ENCODE results near the gene SNTG2. TPM values are rescaled to one million over a fixed set of nuclear protein-coding genes. Genes with fewer than 3 reads are reported as not detected.
"Not testable (repeated sequence)": the region's sequence is repeated elsewhere in the genome, so short reads cannot be mapped to it uniquely, and the experiment has no call there.

Gene SNTG2
- total RNA-seq, 1 donor from 2014 or later, result 1.9 TPM

DNA sequence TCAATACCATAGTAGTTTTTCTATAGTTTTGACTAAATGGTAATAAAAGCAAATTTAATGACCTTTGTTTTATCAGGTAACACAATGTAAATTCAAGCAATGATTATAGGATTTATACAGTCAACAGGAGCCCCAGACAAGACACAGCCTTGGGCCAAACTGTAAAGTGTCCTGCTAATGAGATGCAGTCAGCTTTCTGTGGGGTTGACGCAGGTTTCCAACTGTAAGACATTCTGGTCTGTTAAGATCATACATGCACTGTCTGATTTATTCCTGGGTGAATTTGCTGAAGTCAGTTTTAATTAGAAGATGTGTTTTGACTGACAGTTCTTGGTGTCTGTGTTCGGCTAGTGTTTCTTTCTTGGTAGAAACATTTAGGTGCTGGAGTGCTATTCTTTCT lies 180.3 kb downstream of the SNTG2 start:
- FAIRE-seq, result no peak
- no peak overlapping the region for H3K27ac Mint-ChIP-seq (ENCODE audit: unreplicated experiment)

DNA sequence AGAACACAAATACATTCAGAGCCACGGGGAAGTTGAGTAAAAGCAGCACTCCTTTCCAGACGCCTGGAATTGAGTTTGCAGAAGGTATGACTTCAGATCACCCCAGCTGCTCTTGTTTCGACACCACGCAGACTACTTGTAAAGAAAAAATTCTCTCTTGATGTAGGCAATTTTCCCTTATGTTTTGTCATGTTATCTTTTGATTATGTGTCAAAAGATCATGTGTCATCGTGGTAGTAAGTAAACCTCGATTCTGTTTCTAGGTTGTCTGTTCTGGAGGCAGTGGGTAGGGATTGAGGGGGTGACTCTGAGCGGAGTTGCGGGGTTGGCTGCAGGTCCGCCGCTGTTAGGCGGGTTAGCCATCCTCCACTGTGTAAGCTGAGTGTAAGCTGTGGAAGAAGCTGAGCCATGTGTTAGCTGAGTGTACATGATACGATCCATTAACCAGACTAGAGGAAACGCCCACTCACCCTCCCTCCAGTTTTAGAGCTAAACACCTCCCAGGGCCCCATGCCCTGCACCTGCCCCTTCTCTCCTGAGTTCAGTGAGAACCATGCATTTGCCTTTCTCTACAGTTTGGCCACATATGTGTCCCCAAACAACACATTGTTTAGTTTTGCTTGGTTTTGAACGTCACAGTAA lies 181.8 kb downstream of the SNTG2 start:
- Histone ChIP-seq H2AFZ (ENCODE audit: low read depth, low read length) (no peak overlapping the region), H3K4me1 (ENCODE audit: insufficient read depth, low read length) (no peaks in the 10 kb centered on the region), H3K27ac (ENCODE audit: low read depth, low read length) (no peak overlapping the region), H3K36me3 (ENCODE audit: insufficient read depth, low read length) (no peaks in the 10 kb centered on the region), H3K4me2 (ENCODE audit: low read length) (no peak overlapping the region), H3K27me3 (ENCODE audit: insufficient read depth, low read length) (no peaks in the 10 kb centered on the region), H3K4me3 (ENCODE audit: insufficient read depth, low read depth, low read length) (no peak overlapping the region), H3K79me2 (ENCODE audit: insufficient read depth, low read length) (no peaks in the 10 kb centered on the region), H3K9ac (ENCODE audit: low read length) (no peak overlapping the region), H3K9me3 (ENCODE audit: insufficient read depth, low read depth, low read length) (no peaks in the 10 kb centered on the region), H4K20me1 (ENCODE audit: insufficient read depth, low read length) (no peaks in the 10 kb centered on the region)
- DNase-seq (ENCODE audit: low read depth) (no peak), FAIRE-seq (no peak)
- Mint-ChIP-seq H3K4me3 (ENCODE audit: unreplicated experiment) (no peak overlapping the region), H3K27me3 (ENCODE audit: low read depth, unreplicated experiment) (no peaks in the 10 kb centered on the region), H3K36me3 (ENCODE audit: low read depth, unreplicated experiment) (no peaks in the 10 kb centered on the region), H3K4me1 (ENCODE audit: low read depth, unreplicated experiment) (no peaks in the 10 kb centered on the region), H3K27ac (ENCODE audit: unreplicated experiment) (no peak overlapping the region), H3K9me3 (ENCODE audit: unreplicated experiment) (no peaks in the 10 kb centered on the region)
- TF ChIP-seq EZH2 (IDR thresholded peaks at IDR 0.05; ENCODE audit: insufficient read depth, low read length), result no peak
- no peak for TF ChIP-seq CTCF (IDR thresholded peaks at IDR 0.05; ENCODE audit: insufficient read depth, low read depth, low read length)

More for the DNA sequence above, 180.3 kb downstream of the SNTG2 start:
- no peaks in the 10 kb centered on the region for H3K36me3 ChIP-seq (ENCODE audit: insufficient read depth, low read length)
- no peak overlapping the region for H2AFZ ChIP-seq (ENCODE audit: low read depth, low read length)
- no peaks in the 10 kb centered on the region for H4K20me1 ChIP-seq (ENCODE audit: insufficient read depth, low read length)
- H3K9ac ChIP-seq (ENCODE audit: low read length), result no peak overlapping the region
- Mint-ChIP-seq H3K36me3 (ENCODE audit: low read depth, unreplicated experiment) (no peaks in the 10 kb centered on the region), H3K9me3 (ENCODE audit: unreplicated experiment) (no peaks in the 10 kb centered on the region), H3K4me1 (ENCODE audit: low read depth, unreplicated experiment) (no peaks in the 10 kb centered on the region), H3K27me3 (ENCODE audit: low read depth, unreplicated experiment) (no peaks in the 10 kb centered on the region), H3K4me3 (ENCODE audit: unreplicated experiment) (no peak overlapping the region)
- no peaks in the 10 kb centered on the region for H3K27me3 ChIP-seq (ENCODE audit: insufficient read depth, low read length)
- no peaks in the 10 kb centered on the region for H3K79me2 ChIP-seq (ENCODE audit: insufficient read depth, low read length)
- no peaks in the 10 kb centered on the region for H3K9me3 ChIP-seq (ENCODE audit: insufficient read depth, low read depth, low read length)
- no peak for DNase-seq (ENCODE audit: low read depth)
- no peak overlapping the region for H3K4me3 ChIP-seq (ENCODE audit: insufficient read depth, low read depth, low read length)
- no peaks in the 10 kb centered on the region for H3K4me1 ChIP-seq (ENCODE audit: insufficient read depth, low read length)
- no peak overlapping the region for H3K4me2 ChIP-seq (ENCODE audit: low read length)
- no peak overlapping the region for H3K27ac ChIP-seq (ENCODE audit: low read depth, low read length)
- TF ChIP-seq CTCF (IDR thresholded peaks at IDR 0.05; ENCODE audit: insufficient read depth, low read depth, low read length) (no peak), EZH2 (IDR thresholded peaks at IDR 0.05; ENCODE audit: insufficient read depth, low read length) (no peak)

DNA sequence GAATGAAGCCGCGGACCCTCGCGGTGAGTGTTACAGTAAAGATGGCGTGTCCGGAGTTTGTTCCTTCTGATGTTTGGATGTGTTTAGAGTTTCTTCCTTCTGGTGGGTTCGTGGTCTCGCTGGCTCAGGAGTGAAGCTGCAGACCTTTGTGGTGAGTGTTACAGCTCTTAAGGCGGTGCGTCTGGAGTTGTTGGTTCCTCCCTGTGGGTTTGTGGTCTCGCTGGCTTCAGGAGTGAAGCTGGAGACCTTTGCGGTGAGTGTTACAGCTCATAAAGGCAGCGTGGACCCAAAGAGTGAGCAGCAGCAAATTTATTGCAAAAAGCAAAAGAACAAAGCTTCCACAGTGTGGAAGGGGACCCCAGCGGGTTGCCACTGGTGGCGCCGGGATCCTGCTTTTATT lies 183.2 kb downstream of the SNTG2 start:
- FAIRE-seq; H3K36me3 Mint-ChIP-seq (ENCODE audit: low read depth, unreplicated experiment); H3K27me3 Mint-ChIP-seq (ENCODE audit: low read depth, unreplicated experiment); H3K4me3 Mint-ChIP-seq (ENCODE audit: unreplicated experiment); H3K4me1 Mint-ChIP-seq (ENCODE audit: low read depth, unreplicated experiment); H3K27ac Mint-ChIP-seq (ENCODE audit: unreplicated experiment); H4K20me1 ChIP-seq (ENCODE audit: insufficient read depth, low read length); H3K4me3 ChIP-seq (ENCODE audit: insufficient read depth, low read depth, low read length); H3K79me2 ChIP-seq (ENCODE audit: insufficient read depth, low read length); H3K4me1 ChIP-seq (ENCODE audit: insufficient read depth, low read length); H3K9me3 ChIP-seq (ENCODE audit: insufficient read depth, low read depth, low read length); H3K36me3 ChIP-seq (ENCODE audit: insufficient read depth, low read length); DNase-seq (ENCODE audit: low read depth); H3K9me3 Mint-ChIP-seq (ENCODE audit: unreplicated experiment); H3K4me2 ChIP-seq (ENCODE audit: low read length); H3K9ac ChIP-seq (ENCODE audit: low read length); H2AFZ ChIP-seq (ENCODE audit: low read depth, low read length); H3K27ac ChIP-seq (ENCODE audit: low read depth, low read length); H3K27me3 ChIP-seq (ENCODE audit: insufficient read depth, low read length): not testable (repeated sequence)
